ENCODE data around the gene CLIC6.
"Not testable (repeated sequence)": the region's sequence is repeated elsewhere in the genome, so short reads cannot be mapped to it uniquely, and the experiment has no call there.

The CLIC6 gene

DNA sequence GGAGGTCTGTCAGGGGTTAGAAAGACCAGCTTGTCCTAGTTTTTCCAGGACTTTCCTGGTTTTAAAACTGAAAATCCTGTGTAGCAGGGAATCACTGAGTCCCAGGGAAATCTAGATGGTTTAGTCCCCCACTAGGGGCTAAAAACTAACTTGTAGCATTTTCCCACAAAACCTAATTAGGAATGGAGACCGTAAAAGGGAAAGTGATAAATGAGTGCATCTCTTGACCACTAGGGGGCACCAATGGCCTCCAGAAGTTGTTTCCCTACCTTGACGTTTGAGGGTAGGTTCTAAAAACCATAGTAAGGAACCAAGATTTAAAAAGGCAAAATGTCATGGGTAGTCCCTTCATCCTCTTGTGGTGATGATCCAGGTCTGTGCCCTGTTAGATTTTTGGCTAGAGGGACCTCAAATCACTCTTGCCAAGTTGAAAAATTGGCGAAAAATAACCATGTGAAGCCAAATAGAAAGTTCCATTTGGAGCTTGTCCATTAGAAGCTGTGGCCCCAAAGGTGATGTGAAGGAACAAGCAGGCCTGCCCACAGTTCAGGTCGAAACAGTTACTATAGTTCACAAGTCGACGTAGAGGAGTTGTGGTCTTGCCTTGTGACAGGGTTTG, 24.5 kb downstream of the CLIC6 start:
- DNase-seq: no peak

DNA sequence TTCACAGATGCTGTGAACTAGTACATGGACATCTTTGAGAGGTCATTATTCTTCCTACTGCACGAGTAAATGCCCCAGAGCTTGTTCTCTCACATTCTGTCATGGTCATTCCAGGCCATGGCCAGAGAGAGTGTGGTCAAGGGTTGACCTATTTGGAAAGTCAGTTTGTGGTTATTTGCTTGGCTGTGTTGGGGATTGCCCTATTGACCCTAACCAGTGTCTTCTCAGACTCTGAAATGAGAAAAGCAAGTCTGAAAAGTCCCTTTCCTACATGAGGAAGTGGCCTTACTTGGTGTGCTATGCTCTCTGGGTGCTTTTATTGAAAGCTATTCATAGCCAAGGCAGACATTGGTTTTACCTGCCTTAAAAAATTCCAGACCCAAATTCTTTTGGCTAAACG, 26.6 kb downstream of the CLIC6 start:
- DNase-seq: no peak

DNA sequence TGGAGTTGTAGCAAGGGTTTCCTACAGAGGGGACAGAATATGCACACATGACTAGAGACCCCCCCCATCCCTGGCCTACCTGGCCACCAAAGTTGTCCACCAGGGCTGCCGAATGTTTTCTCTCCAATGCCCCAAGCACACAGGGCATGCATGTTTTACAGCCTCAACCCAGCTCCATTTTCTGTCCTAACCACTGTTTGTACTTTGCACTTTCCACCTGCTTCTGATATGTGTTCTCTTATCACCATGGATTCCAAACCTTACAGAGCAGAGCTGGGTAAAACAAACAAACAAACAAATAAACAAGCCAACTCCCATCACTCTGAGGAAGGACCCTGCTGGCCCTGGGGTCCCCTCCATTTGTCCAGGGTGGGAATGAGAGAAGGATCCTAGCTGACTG, 27.3 kb downstream of the CLIC6 start:
- no peak for DNase-seq

DNA sequence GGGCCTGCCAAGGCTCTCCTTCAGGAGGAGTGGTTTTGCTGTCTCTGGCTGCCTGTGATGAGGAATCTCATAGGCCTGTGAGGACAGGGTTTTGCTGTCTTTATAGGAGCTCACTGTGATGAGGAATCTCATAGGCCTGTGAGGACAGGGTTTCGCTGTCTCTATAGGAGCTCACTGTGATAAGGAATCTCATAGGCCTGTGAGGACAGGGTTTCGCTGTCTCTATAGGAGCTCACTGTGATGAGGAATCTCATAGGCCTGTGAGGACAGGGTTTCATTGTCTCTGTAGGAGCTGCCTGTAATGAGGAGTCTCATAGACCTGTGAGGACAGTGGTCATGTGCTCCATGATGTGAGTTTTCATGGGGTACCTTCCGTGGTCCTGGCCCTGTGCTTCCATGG, 29.0 kb downstream of the CLIC6 start:
- DNase-seq: no peak

DNA sequence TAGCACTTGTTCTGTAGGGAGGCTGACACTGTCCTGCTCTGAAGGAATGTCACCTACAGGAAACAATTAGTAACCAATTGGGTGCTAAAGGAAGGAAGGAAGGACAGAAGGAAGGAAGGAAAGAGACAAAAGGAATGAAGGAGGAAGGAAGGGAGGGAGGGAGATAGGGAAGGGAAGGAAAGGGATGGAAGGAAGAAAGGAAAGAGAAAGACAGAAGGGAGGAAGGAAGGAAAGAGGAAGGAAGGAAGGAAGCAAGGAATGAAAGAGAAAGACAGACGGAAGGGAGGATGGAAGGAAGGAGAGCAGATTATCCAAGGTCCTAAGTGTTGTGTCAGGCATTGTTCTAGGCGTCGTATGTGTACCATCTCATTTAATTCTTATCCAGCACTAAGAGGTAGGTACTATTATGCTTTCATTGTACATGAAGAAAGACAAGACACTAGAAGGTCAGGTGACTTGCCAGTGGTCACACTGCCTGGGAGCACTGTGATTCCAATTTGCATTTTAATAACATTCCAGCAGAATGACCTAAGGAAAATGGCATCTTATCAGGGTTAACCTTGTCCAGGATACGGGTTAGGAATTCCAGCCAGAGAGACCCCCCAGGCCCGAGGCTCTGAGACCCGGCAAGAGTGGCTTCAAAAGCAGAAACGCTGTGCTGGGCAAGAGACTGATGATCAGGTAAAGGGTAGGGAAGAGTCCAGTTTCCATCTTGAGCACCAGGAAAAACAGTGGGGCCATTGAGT, 29.6 kb downstream of the CLIC6 start:
- DNase-seq: no peak

DNA sequence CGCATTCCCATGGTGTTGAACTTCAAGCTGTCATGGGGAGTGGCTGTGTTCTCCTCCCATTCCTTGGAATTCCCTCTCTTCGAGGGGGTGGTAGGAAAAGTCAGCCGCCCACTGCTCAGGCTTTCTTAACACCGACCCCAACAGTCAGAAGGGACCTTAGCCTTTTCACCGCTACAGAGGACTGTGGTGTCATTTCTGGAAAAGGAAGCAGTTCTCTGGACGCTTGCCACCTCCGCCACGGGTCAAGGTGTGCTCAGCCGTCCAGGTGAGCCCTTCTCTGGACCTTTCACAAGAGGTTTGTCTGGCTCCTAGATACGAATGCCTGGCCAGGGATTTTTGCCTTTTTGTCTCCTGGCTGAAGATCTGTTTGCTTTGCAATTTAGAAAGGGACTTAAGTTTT, 31.8 kb downstream of the CLIC6 start:
- no peak for DNase-seq

DNA sequence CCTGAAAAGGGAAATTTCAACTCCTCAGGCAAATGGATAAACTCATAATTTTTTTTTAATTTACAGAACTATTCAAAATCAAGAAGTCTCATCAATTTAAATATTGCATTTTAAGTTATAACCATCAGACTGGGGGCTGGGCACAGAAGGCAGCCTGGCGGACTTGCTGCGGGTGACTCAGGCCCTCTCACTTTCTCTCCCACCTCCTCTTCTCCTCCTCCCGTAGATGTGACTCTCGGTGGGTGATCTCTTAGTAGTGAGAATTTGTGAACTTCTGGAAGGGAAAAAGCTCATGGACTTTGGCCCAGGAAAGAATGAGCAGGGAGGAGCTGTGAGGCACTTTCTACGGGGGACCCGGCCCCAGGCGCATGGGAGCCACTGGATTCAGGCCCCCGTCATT, 32.9 kb downstream of the CLIC6 start:
- DNase-seq: no peak

DNA sequence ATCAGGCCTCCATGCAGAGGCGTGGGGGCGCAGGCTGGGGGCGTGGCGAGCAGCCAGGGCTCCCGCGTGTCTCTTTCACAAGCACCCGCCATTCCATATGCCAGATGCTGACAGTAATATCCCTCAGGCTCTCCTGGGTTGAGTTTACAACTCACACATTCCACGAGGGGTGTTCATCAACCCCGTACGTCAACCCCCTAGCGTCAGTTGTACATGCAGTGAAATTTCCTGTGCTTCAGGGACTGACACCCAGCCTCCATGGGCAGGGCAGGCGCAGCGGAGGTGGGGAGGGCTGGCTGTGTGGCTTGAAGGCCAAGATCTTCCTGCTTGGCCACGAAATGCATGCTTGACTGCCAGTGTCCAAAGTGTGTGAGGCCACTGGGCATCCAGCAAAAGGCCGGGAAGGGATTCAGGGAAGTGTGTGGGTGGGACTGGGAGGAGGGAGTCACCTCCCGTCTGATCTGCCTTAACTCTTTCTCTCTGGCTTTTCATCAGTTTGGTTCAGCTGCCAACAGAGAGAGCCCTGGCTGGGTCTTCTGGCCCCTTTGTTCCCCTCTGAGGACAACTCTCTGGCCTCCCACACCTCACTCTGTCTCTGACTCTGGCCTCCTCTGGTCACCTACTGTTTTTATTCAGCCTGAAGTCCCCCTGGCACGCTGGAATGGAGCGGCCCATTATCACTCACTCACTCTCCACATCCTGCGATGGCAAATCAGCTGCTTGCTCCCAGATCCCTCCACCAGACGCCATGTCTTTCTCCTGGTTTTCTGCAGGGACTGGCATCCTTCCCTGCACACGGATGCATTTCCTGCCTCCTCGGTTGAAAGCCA, 33.8 kb downstream of the CLIC6 start:
- no peak for DNase-seq

DNA sequence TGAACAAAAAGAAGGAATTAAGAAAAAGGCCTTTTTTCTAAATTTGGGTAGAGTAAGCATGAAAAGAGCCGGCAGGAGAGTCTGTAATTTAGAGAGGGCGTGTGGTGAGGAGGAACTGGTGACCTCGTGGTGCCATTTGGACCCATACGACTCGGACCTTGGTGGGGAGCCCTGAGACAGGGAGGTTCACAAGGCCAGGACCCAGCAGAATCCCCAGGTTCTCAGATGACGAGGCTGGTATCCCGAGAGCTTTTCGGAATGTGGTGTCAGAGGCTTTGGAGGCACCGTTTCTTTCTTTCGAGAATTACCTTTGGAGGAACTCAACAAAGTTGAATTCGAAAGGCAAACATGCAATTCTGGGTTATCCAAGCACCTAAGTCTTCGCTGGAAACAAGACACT, 34.8 kb downstream of the CLIC6 start:
- no peak for DNase-seq

DNA sequence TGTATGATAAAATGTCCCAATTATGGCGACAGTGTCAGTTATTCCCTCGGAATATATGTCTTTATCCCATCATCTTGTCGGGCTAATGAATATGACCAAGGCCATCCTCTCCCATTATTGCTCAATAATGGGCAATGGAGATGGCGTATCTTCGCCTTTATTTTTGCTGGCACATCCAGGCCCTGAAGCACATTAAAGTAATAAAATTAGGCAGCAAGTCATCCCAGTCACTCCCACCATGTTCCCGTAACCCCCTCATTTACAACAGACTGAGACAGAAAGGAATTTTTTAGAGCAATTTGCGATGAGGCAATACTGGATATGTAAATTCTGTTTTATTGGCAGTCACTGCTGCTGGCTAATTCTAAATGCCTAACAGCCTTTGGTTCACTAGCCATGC, 35.3 kb downstream of the CLIC6 start:
- no peak for DNase-seq

DNA sequence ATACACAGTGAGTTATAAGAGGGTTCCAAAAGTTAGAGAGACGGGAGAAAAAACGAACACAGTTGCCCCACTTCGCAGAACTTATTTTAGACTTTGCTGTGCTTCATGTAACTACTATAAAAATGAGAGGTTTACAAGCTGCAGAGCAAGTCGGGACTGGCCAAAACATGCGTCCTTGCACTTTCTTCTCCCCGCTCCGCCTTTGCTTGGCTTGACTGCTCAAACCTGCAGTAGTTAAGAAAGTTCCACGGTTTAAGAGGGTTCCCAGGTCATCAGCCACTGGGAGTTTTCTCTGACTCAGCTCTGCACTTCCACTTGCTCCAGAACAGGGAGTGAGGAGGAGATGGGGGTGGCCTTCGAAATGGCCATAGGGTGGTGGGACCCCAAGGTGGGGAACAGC, 36.2 kb downstream of the CLIC6 start:
- no peak for DNase-seq

DNA sequence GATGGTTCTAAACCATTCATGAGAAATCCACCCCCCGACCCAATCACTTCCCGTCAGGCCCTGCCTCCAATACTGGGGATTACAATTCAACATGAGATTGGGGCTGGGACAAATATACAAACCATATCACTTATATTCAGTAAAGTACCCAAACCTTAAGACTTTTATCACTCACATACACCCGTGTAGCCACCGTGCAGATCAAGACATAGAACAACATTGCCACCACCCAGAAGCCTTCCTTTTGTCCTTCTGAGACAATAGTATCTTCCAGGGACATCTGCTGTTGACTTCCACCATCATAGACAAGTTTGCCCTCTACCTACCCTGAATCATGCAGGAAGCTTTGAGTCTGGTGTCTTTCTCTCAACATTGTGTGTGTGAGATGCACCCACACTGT, 37.5 kb downstream of the CLIC6 start:
- no peak for DNase-seq

DNA sequence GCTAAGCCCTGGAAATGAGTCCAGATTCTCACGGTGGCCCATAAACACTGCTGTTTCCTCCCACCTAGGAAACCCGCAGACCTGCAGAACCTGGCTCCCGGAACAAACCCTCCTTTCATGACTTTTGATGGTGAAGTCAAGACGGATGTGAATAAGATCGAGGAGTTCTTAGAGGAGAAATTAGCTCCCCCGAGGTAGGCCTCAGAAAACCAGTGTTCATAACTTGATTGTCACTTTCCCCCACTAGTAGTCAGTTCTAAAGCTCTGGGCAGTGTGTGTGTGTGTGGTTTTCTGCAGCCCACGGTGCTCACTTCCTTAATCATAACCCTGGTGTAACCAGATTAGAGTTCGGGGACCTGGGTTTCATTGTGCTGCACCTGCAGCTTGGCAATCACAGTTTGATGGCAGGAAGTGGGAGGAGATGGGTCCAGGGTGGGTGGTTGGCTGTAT, 39.1 kb downstream of the CLIC6 start:
- DNase-seq: no peak

DNA sequence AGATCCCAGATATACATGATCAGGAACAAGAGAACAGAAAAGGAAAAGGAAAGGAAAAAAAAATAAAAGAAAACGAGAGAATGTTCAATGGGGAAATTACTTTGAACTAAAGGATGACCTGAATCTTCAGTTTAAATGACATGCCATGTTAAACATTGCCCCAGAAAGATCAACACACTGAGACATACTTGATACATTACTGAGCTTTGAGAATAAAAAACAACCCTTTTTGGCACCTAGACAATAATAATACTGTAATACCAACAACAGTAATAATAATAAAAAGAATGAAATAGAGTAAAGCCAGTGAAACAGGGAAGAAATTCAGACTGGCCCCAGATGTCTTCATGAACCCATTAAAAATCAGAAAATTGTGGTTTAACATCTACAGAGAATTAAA, 44.8 kb downstream of the CLIC6 start:
- no peak for DNase-seq

DNA sequence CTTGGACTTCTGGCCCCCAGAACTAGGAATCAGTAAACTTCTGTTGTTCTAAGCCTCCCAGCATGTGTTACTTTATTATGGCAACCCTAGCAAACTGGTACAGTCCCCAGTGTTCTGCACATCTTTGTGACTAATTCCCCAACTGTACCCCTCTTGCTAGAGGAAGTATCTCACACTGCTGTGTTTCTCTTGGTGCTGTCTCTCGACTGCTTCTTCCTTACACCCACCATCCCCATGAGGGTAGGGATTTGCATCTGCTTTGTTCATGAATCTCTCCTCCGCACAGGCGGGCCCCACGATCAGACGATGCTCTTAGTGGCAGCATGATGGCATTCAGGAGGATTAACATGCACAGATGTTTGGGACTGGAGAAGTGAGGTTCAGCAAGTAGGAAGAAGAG, 46.7 kb downstream of the CLIC6 start:
- DNase-seq: no peak

DNA sequence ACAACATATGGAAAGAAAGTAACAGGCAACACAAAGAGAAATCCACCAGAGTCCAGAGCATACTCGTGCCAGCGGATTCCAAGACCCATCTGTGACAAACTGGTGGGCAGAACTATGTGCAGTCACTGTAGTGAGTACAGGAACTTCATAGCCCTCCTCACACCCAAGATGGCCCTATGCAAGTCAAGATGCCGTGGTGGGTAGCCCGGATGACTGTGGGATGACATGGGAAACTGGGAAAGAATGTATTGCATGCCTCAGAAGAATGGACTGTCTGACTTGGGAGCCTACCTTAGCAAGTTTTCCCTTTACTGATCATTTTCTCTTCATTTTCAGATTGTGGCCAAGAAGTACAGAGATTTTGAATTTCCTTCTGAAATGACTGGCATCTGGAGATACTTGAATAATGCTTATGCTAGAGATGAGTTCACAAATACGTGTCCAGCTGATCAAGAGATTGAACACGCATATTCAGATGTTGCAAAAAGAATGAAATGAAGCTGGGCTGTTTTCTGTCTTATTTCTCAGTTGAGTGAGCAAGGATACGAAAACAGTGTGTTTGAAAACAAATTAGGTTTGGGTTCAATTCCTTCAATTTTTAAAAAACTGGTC, 47.3 kb downstream of the CLIC6 start:
- no peak for DNase-seq

DNA sequence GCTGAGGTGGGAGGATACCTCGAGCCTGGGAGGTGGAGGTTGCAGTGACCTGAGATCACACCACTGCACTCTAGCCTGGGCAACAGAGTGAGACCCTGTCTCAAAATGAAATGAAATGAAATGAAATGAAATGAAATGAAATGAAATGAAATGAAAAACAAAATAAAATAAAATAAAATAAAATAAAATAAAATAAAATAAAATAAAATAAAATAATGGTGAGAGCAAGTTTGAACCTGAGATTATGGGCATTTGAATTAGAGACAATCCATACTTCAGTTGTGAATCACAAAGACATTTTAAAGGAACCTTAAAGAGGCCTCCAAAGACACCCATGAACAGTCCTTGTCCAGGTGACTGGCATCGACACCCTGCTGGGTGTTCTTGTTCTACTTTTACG, 49.7 kb downstream of the CLIC6 start:
- not testable (repeated sequence) for DNase-seq

DNA sequence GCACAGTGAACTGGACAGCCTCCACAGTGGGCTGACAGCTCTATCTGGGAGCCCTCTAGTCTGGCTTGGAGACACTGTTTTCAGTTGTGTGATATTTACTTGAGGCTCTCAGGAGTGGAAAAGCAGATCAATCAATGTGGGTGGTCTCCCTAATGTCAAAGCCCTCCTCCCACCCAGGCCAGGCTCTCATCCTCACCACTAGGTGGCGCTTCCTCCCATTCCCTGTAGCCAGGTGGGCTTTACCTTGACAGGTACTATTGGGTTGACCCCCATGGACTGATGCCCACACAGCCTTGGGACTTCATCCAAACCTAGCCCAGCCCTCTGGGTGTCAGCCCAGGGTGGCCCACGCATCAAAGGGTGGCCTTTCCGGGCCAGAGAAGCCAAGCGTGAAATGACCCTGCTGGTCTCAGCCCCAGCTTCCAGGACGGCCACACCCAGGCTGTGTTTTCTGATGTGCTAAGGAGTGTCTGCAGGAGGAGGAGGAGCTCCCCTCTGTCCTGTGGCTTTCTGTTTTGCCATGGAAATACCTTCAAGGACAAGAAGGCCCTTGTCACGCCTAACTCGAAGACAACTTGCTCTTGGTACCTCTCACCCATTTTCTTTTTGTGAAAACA, 54.0 kb downstream of the CLIC6 start:
- no peak for DNase-seq

DNA sequence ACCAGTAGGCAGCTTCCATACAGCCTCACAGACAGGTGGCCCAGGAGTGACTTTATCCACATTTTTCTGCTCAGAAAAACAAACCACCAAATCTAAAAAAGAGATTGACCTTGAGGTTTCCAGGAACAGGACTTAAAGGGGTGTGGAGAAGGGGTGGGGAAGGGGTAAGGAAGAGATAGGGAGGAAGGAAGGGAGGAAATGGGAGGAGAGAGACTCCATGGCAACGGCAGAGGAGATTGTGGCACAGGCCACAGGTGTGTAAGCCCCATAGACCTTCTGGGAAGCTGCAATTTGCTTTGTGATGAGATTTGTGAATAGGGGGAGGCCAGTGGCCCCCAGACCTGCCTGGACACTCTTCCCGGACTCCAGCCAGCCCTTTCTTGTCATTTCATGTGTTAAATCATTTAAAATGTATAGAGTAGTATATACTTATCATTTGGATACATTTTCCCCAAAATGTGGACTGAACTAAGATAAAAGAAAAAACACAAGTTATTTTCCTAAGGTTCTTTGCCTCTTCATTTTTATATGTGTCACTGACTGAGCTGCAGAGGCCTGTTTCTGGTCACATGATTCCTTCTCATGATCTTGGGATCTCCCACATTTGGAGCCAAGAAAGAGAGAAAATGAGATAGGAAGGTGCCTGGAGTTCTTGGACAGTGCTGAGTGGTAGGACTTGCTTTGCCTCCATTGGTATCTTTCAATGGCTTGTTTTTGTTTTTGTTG, 55.5 kb downstream of the CLIC6 start:
- DNase-seq: no peak

DNA sequence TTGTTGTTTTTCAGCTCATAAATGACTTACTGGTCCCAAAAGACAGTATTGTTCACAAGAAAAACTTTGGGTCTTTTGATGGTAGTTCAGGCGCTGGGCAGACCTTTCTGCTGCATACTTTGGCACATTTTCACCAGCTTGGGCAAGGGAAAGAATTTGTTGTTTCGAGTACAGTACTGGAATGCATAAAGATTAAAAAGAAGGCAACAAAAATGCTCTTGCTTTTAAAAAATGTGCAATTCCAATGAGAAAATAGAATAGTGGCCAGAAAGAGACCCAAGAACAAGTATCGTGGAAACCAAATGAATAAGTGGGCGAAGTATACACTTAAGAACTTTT, 56.0 kb downstream of the CLIC6 start:
- DNase-seq: no peak

DNA sequence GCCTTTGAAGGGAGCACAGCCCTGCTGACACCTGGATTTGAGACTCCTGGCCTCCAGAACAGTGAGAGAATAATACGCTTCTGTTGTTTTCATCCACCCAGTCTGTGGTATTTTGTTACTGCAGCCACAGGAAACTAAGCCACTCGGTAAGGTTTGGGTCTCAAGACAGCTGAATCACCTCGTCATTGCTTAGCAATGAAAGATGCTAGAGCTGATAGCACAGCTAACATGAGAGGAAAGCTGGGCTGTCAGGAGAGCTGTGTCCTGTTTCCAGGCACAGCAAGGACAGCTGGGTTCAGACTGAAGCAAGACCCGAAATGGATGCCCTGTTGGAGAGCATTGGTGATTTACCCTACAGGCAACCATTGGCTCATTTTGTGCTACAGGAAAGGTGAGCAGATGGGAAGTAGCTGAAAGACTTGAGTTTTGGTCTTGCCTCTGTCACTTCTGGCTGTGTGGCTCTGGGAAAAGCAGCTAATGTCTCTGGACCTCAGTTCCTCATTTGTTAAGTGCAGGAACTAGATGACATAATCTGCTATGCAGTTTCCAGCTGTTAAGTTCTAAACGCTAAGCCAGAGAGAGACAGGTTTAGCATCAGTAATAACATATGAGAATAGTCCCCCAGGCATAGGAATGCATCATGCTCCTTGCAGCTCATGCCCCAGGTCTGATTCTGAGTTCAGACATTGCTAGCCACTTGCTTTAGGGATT, 58.0 kb downstream of the CLIC6 start:
- no peak for DNase-seq

DNA sequence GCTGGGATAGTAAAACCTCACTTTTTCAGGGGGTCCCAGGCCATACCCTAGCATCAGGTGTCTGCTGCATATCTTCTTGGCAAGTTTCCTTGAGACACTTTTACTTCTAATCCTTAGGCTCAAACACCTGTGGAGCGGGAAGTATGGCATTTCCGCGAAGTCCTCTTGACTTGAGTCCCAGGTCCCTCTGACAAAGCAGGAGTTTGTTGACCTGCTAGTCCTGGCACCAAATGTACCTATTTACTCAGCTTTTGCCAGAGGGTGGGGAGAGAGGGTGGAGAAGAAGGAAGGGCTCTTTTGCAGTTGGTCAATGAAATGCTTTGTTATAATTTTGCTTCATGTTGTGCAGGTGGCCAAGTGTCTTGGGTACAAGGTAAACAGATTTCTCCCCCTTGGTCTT, 59.7 kb downstream of the CLIC6 start:
- no peak for DNase-seq

All from NCI-H1417 treated with DMSO at 0.1 percent for 48 hours (cell line).